GM12874 (cell line): ENCODE results near the gene HIF1AN.

Source experiments
- CTCF ChIP-seq: IDR thresholded peaks from 2 replicates; pipeline ENCODE4 v1.5.1; 2011; ENCODE audit warnings: low read depth, mild to moderate bottlenecking, control low read depth, low read length, moderate library complexity; ENCODE audit not compliant: insufficient read depth

The HIF1AN gene

DNA sequence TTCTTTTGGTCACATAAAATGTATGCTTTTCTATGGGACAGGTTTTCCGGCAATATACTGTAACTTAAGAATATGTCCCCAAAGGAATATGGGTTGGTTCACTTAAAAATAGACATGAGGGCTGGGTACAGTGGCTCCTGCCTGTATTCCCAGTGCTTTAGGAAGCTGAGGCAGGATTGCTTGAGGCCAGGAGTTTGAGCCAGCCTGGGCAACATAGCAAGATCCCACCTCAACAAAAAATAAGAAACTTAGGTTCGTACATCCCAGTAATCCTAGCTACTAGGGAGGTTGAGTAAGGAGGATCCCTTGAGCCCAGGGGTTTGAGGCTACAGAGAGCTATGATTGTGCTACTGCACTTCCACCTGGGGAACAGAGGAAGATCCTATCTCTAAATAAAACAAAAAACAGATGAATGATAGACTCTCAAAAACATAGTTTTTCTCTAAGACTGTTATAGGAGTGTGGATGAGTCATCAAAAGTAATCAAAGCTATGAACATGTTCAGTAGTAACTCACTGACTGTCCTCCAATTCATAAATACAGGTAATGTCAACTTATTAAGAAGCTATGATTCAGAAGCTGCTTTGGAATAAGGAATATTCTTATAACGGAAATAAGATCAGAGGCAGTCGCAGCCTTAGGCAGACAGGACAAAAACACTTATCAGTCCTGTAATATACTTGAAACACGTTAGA, 13.5 kb upstream of the HIF1AN start:
- TF ChIP-seq CTCF, result no peak

- no peak for TF ChIP-seq CTCF
Observed at GRCh38 chr10:100522945-100523344, 12.8 kb upstream of the HIF1AN start.

DNA sequence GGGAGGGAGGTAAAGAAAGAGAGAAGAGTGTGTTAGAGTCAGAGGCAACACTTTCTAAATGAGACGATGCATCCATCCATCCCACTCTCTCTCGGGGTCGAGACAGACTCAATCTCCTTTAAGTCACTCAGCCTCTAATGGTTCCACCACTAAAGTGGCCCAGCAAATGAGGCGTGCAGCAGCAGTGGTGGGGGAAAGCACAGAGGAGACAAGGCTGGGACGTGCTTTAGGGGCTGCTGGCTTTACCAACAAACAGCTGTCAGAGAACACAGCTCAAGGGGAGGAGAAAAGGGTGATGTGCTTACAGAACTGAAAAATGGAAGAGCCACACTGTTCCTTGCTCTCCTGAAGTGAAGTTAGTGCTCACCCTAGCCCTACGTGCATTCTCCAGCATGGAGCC, 11.5 kb upstream of the HIF1AN start:
- no peak for TF ChIP-seq CTCF

DNA sequence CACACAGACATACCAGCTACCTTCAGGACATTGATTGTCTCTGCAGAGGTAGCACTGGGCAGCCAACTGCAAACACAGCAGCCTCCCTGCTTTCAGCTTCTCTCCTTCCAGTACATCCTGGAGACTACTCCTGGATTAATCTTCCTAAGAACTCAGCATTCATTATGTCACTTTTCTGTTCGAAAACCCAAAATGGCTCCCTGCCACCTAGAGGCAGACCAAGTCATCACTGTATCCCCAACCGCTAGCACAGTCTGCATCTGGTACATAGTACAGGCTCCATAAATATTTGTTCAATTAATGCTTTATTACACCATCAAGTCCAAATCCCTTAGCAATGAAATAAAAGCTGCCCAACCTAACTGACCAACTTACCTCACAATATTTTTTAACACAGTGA, 11.1 kb upstream of the HIF1AN start:
- no peak; the same call in 1 of the 2 replicates for TF ChIP-seq CTCF

- no peak for TF ChIP-seq CTCF
Observed at GRCh38 chr10:100528123-100528886, 7.4 kb upstream of the HIF1AN start.

- no peak for TF ChIP-seq CTCF
Observed at GRCh38 chr10:100528921-100529474, 6.7 kb upstream of the HIF1AN start.

DNA sequence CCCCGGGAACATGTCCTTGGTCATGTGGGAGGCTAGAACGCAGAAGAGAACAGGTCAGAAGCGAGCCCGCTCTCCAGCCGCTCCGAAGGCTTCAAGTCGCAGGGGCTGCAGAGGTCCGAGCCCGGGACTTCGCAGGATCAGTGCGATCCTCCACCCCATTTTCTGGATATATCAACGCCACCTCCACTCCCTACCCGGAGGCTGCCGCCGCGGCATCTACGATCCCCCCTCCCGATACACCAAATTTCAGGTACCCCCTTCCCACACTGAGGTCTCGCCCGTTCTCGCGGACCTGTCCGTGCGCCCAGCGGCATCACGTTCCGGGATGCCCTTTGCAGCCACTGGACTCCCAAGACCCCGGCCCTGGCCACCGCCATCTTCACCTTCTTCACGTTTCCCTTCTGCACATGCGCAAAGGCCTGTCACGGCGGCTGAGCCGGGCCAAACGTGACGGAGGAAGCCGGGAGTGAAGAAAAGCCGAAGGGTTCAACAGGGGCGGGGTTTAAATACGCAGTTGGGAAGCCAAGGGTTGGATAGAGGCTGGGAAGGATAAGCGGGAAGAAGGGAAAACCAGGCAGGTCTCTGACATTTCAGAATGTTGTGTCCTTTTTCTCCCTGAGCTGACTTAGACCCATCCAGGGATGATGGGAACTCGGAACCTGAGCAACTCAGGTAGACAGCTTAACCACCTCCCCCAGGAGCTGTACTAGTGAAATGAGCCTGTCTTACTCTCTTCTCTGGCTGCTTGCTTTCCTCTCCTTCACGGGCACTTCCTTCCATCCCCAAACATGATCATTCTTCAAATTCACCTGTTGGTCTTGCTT, 6.1 kb upstream of the HIF1AN start, which contains the start of gene NDUFB8:
Gene NDUFB8, minus strand, starts transcription at position 397 of the 824 bp plus-strand sequence. Its CDS starts 20 bp downstream, at position 377.
- no peak for TF ChIP-seq CTCF
